HT1080 (cell line): ENCODE results near the gene PFN4. TPM values are rescaled to one million over a fixed set of nuclear protein-coding genes. Genes with fewer than 3 reads are reported as not detected.

Experiments
- DNase-seq: peaks from one replicate; pipeline ENCODE4 v3.0.0-alpha.2; 2015; ENCODE audit warnings: low read depth
- total RNA-seq: library from RNA; depleted of rRNA; stranded (reverse); fragments of >200 nt; shearing (Covaris generic); gene quantifications from 2 replicates; pipeline ENCODE4 v1.2.3, GENCODE V29; 2014; rRNA removed

Gene PFN4
- total RNA-seq, 1 experiment from 2014 or later, result 0.42 TPM

DNA sequence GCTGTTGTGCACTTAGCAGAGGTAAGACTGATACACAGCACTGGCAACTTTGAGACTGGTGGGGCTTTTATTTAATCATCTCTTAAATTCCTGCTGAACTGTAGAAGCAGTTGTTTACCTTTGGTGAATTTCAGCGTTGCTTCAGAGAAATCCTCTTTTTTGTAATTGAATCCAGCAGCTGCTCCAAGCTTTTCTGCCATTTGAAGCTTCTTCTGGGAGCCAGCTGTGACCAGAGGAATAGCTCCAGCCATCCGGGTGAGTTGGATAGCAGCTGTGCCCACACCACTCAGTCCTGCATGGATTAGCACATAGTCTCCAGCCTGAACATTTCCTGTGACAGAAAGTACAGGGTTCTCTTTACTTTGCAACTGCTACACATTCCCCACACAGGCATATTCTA lies 42.4 kb downstream of the PFN4 start:
- no peak for DNase-seq

- no peak for DNase-seq
These were observed 45.3 kb downstream of the PFN4 start for GRCh38 chr2:24077879-24078278.

- DNase-seq, result no peak
These were observed 45.6 kb downstream of the PFN4 start for GRCh38 chr2:24077535-24077877.

GRCh38 chr2:24076849-24077534 lies 46.1 kb downstream of the PFN4 start:
- no peak for DNase-seq

GRCh38 chr2:24075915-24076848 lies 47.0 kb downstream of the PFN4 start, which contains the start of gene SF3B6:
TSS of gene SF3B6 (minus strand) at chr2:24076326. CDS start at chr2:24076229, 97 bp downstream.
- peak; percentile 98 for DNase-seq

DNA sequence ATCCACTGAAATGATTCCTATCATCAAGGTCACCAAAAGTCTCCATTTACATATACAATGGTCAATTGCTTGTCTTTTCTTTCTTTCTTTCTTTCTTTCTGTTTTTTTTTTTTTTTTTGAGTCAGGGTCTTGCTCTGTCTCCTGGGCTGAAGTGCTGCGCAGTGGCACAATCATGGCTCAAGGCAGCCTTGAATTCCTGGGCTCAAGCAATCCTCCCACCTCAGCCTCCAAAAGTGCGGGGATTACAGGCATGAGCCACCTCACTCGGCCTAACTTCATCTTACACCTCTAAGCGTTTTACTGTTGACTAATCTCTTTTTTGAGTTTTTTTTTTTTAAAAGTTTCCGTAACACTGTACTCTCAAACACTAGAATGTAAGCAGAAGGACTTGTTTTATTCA lies 47.9 kb downstream of the PFN4 start:
- DNase-seq, result no peak

- DNase-seq, result no peak
These were observed 49.3 kb downstream of the PFN4 start for GRCh38 chr2:24073816-24074215.

DNA sequence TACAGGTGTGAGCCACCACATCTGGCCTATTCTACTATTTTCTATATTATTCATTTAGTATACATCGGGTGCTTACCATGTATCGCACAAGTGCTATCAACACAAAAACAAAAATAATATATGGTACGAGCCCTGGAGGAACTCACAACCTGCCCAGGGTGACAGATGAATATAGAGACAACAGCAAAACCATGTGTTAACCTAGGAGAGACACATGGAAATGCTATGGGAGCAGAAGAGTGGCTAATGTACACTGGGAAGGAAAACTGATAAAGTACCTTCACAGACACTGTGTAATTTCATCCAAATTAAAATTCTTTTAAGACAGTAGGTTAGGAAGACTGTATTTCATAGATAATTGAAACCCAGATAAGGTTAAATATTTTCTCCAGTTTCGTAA lies 50.9 kb downstream of the PFN4 start:
- DNase-seq, result no peak

DNA sequence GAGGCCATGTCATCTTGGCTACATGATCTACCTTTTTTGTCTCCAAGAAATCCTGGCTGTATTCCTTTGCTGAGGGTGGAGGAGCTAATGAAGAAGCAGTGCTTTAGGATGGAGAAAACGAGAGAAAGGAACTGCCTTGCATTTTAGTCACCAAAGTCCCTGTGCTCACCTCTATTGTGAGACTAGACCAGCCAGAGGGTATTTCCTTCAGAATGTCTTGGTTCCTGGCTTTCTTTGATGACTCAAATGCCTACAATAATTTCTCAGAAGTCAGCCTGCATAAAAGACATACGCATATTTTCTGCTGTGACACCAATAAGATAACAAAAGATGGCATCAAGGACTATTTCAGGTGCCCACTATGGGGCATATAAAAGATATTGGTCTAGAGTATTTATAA lies 57.8 kb downstream of the PFN4 start:
- no peak for DNase-seq

Other genes with a start within 250 kb of the PFN4 start
- 2.2 and 6.8 TPM in 2 replicates for gene ATAD2B, start 196.2 kb downstream of the PFN4 start, total RNA-seq
- gene UBXN2A, start 182.9 kb downstream of the PFN4 start, total RNA-seq, result 9.9 and 11.3 TPM in 2 replicates
- gene MFSD2B, start 113.2 kb downstream of the PFN4 start, total RNA-seq, result 0.07 TPM in 1 of 2 replicates, not detected in the other
- 13.7 and 14.6 TPM in 2 replicates for gene WDCP, start 75.9 kb downstream of the PFN4 start, total RNA-seq
- gene FKBP1B, start 73.6 kb downstream of the PFN4 start, total RNA-seq, result 0.56 and 0.63 TPM in 2 replicates
- 260 and 286 TPM in 2 replicates for gene SF3B6, start 47.0 kb downstream of the PFN4 start, total RNA-seq
- 57.1 and 57.2 TPM in 2 replicates for gene TP53I3, start 38.5 kb downstream of the PFN4 start, total RNA-seq
- gene FAM228B, start 135 bp upstream of the PFN4 start, total RNA-seq, result 0.27 and 0.47 TPM in 2 replicates
- not detected in 2 replicates for gene FAM228A, start 51.7 kb upstream of the PFN4 start, total RNA-seq
- gene ITSN2, start 237.2 kb upstream of the PFN4 start, total RNA-seq, result 16.3 and 29.9 TPM in 2 replicates